Subcutaneous abdominal adipose tissue (tissue), 5 donors: ENCODE measurements around the gene GAB4.

Experiments used
- H3K27ac ChIP-seq: one replicate; pipeline ENCODE4 v1.7.0; 2013; ENCODE audit warnings: low read depth, mild to moderate bottlenecking, inconsistent platforms, low read length, moderate library complexity
- H3K27me3 ChIP-seq, 5 donors: one replicate each; pipeline ENCODE4 v1.7.0; 2013; ENCODE audit warnings: low read length in 5 of 5, inconsistent platforms in 1 of 5; ENCODE audit not compliant: control insufficient read depth in 5 of 5, insufficient read depth in 4 of 5
- H3K36me3 ChIP-seq, 5 donors: one replicate each; pipeline ENCODE4 v1.7.0; 2013; ENCODE audit warnings: low read length in 5 of 5; ENCODE audit not compliant: control insufficient read depth in 5 of 5, insufficient read depth in 5 of 5
- H3K4me1 ChIP-seq, 5 donors: one replicate each; pipeline ENCODE4 v1.7.0; 2013; ENCODE audit warnings: low read length in 5 of 5, mild to moderate bottlenecking in 3 of 5, moderate library complexity in 1 of 5; ENCODE audit not compliant: control insufficient read depth in 5 of 5, insufficient read depth in 5 of 5
- H3K4me3 ChIP-seq, 5 donors: one replicate each; pipeline ENCODE4 v1.7.0; 2013; ENCODE audit warnings: low read length in 5 of 5, low read depth in 1 of 5
- H3K9ac ChIP-seq, 5 donors: one replicate each; pipeline ENCODE4 v1.7.0; 2013; ENCODE audit warnings: low read length in 5 of 5, mild to moderate bottlenecking in 4 of 5, moderate library complexity in 3 of 5
- H3K9me3 ChIP-seq, 5 donors: one replicate each; pipeline ENCODE4 v1.7.0; 2013; ENCODE audit warnings: low read length in 5 of 5; ENCODE audit not compliant: control insufficient read depth in 5 of 5
- donor health status: healthy.
- donor health status: healthy.
- donor health status: healthy.
- donor health status: healthy.
- donor health status: healthy.

The GAB4 gene

DNA sequence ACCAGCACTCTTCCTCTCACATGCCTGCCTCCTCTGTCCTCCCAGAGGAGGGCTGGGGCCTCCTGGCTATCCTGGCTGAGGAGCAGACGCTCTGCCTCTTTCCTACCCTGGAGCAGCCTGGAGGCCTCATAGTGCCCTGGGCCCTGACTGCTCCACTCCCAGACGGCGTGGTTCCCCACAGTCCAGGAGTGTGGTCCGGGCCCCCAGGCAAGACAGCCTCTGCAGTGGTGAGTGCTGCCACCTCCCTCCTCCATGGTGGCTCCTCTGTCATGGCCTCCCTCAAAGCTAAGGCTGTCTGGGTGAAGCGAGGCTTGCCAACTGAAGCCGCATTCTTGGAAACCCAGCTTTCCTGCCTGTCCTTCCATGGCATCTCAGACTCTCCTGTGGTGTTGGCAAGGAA lies 19.8 kb downstream of the GAB4 start:
- Histone ChIP-seq H3K27me3 (peaks cover 0 to 8% (median 0%) of the 10 kb centered on the region in 5 donors), H3K27ac (no peak overlapping the region), H3K4me1 (no peaks in the 10 kb centered on the region), H3K9ac (no peak overlapping the region), H3K4me3 (no peak overlapping the region), H3K36me3 (no peaks in the 10 kb centered on the region), H3K9me3 (peaks cover 5 to 24% (median 7%) of the 10 kb centered on the region in 5 donors)

DNA sequence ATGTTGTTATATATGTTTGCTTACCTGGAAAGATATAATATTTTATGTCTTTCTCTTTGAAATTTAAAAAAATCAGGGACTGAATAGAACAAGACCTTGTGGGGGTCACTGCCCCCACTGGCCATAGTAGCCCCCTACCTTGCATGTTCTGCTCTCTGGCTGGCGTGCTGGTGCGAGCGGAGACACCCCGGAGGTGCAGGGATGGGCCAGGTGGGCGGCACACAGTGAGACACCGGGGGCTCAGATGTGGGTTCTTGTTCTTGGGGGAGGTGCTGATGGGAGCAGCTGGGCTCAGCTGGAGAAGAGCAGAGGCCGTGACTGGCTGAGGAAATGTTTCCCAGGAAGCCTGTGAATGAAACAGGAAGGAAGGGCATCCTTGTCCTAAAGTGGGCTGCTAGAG lies 20.2 kb downstream of the GAB4 start:
- no peak overlapping the region for H3K4me3 ChIP-seq
- H3K9me3 ChIP-seq: peaks cover 9 to 29% (median 11%) of the 10 kb centered on the region in 5 donors

DNA sequence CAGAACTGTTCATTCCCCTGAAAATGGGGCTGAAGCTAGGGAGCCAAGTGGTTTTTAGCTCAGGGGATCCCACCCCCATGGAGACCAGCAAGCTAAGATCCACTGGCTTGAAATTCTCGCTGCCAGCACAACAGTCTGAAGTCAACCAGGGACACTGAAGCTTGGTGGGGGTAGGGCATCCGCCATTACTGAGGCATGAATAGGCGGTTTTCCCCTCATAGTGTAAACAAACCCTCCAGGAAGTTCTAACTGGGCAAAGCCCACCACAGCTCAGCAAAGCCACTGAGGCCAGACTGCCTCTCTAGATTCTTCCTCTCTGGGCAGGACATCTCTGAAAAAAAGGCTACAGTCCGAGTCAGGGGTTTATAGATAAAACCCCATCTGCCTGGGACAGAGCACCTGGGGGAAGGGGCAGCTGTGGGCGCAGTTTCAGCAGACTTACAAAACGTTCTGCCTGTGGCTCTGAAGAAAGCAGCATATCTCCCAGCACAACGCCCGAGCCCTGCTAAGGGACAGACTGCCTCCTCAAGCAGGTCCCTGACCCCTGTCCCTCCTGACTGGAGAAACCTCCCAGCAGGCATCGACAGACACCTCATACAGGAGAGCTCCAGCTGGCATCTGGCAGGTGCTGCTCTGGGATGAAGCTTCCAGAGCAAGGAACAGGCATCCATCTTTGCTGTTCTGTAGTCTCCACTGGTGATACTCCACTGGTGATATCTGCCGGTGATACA lies 32.7 kb downstream of the GAB4 start:
- Histone ChIP-seq H3K36me3 (no peaks in the 10 kb centered on the region), H3K27ac (no peak overlapping the region), H3K9ac (no peak overlapping the region), H3K4me3 (no peak overlapping the region), H3K27me3 (peaks cover 0 to 16% (median 15%) of the 10 kb centered on the region in 5 donors), H3K4me1 (no peaks in the 10 kb centered on the region), H3K9me3 (no peaks in the 10 kb centered on the region)

More for the DNA sequence above, 20.2 kb downstream of the GAB4 start:
- H3K36me3 ChIP-seq: no peaks in the 10 kb centered on the region
- no peak overlapping the region for H3K27ac ChIP-seq
- peaks cover 0 to 8% (median 0%) of the 10 kb centered on the region in 5 donors for H3K27me3 ChIP-seq
- no peak overlapping the region for H3K9ac ChIP-seq
- H3K4me1 ChIP-seq: no peaks in the 10 kb centered on the region

DNA sequence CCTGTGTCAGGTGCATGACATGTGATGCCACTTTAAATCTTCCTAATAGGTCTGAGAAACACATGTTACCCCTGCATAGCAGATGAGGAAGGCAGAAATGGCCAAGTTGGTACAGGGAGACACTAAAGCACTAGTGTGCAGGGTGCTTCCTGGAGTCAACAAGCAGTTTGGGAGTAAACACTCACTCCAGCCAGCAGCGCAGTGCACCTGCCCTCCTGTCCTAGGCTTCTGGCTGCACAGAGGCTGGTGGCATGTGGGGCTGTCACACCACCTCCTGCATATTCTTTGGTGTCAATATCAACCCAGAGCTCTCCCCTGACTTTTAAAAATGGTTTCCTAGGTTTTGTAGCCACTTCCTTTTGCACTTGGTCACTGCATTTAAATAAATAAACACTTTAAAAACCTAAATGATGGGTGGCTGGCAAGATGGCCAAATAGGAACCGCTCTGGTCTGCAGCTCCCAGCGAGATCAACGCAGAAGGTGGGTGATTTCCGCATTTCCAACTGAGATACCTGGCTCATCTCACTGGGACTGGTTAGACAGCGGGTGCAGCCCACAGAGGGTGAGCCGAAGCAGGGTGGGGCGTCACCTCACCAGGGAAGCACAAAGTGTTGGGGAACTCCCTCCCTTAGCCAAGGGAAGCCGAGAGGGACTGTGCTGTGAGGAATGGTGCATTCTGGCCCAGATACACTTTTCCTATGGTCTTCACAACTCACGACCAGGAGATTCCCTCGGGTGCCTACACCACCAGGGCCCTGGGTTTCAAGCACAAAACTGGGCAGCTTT lies 33.5 kb downstream of the GAB4 start:
- H3K36me3 ChIP-seq: no peaks in the 10 kb centered on the region
- H3K27ac ChIP-seq: no peak overlapping the region
- no peaks in the 10 kb centered on the region for H3K4me1 ChIP-seq
- no peaks in the 10 kb centered on the region for H3K9me3 ChIP-seq
- no peak overlapping the region for H3K9ac ChIP-seq
- H3K27me3 ChIP-seq: peaks cover 0 to 18% (median 15%) of the 10 kb centered on the region in 5 donors
- H3K4me3 ChIP-seq: no peak overlapping the region

DNA sequence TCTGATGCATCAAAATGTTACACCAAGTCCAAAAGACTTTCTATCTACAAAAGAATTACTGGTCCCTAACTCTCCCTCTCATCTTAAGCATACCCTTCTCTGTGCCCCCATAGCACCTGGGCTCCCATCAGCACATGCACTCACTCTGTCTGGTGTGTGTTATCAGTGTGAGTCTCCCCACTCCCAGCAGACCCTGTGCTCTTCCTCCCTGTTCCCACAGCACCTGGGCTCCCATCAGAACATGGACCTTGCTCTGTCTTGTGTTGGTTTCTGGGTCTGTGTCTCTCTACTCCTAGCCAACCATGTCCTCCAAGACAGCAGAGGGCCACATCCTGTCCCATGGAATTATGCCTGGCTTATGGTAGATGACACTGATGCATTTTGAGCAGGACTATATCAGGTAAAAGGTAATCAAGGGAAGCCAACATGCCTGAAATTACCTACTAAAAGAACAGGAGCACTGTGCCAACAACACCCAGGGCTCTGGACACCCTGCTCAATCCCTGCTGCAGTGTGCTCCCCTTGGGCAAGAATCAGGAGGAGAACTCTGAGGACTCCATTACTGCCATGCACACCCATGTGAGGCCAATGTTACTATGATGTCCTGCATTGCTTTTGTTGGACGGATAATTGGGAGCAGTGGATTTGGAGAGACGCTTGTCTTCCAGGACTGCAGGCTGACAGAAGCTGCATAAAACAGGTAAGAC lies 34.3 kb downstream of the GAB4 start:
- Histone ChIP-seq H3K9ac (no peak overlapping the region), H3K4me3 (no peak overlapping the region), H3K9me3 (no peaks in the 10 kb centered on the region), H3K4me1 (no peaks in the 10 kb centered on the region), H3K27me3 (peaks cover 0 to 20% (median 18%) of the 10 kb centered on the region in 5 donors), H3K27ac (no peak overlapping the region), H3K36me3 (no peaks in the 10 kb centered on the region)

DNA sequence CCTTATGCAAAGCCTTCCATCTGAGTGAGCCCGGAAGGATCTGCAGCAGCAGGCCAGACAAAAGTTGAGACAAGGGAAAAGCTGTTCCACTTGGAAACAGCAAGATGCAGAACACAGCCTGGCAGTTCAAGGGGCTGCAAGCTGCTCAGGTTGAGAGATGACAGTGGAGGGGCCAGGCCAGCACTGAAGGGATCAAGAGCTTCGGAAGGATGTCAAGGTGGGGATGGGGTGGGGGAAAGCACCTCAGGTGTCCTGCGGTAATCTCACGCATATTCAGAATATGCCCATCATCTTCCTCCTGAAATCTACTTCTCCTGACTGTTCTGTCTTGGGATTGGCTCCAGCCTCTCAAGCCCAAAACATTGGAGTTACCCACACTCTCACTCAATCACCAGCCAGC lies 35.7 kb downstream of the GAB4 start:
- no peaks in the 10 kb centered on the region for H3K4me1 ChIP-seq
- H3K9me3 ChIP-seq: no peaks in the 10 kb centered on the region
- peaks cover 0 to 20% (median 19%) of the 10 kb centered on the region in 5 donors for H3K27me3 ChIP-seq
- no peak overlapping the region for H3K27ac ChIP-seq
- H3K4me3 ChIP-seq: no peak overlapping the region
- no peak overlapping the region for H3K9ac ChIP-seq
- H3K36me3 ChIP-seq: no peaks in the 10 kb centered on the region

DNA sequence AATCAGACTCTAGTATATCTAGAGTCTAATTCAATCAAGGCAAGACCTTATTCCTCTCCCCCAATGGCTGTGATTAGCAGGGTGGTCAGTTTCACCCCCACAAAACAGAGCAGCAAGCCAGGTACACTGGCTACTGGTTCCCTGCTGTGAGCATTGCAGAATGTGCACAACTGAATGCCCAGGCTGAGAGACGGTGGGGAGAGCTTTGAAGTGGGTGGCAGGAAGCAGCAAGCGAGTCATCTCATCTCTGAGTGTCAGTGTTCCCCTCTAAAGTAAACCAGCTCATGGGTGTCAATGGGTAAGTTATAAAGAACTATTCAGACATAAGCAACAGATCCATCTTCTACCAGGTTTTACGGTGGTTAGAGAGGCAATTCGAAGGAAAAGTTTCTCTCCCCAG lies 37.6 kb downstream of the GAB4 start:
- no peaks in the 10 kb centered on the region for H3K9me3 ChIP-seq
- no peak overlapping the region for H3K27ac ChIP-seq
- H3K4me1 ChIP-seq: no peaks in the 10 kb centered on the region
- no peak overlapping the region for H3K9ac ChIP-seq
- H3K4me3 ChIP-seq: no peak overlapping the region
- no peaks in the 10 kb centered on the region for H3K36me3 ChIP-seq
- peaks cover 0 to 22% (median 16%) of the 10 kb centered on the region in 5 donors for H3K27me3 ChIP-seq

DNA sequence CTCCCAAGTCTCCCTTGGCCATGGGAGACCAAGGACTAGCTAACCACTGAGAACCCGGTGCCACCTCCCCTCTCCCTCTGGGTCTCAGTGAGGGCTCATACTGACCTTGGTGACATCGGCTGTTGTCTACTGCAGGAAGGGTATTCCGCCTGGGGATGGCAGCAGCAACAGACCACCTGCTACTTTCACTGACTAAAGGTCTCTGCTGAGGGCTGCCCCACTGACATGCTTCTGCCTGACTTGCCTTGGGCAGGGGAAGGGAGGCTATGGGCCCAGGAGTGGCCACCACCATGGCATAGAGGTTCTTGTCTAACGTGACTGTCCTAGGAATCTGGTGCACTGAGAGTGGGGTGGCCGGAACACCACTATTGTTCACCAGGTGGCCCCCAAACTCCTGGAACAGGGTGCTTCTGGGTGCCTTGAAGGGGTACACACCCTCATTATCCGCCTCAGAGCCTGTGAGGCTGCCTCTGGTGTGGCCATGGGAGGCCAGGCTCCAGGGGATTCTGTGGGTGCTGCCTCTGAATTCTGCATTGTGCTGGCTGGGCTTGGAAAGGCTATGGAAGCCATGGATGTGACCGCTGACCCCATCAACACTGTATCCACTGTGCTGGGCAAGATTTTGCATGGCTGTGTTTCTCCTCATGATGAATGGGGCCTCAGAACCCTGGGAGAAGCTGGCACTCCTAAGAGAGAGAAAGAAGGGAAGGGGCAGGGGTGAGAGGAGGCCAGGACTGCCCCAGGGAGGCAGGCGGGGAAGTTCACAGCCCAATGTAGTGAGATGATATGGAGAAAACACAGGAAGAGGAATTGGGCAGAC lies 38.3 kb downstream of the GAB4 start:
- H3K9me3 ChIP-seq: no peaks in the 10 kb centered on the region
- H3K27me3 ChIP-seq: peaks cover 0 to 20% (median 16%) of the 10 kb centered on the region in 5 donors
- H3K4me3 ChIP-seq: no peak overlapping the region
- no peaks in the 10 kb centered on the region for H3K4me1 ChIP-seq
- no peaks in the 10 kb centered on the region for H3K36me3 ChIP-seq
- no peak overlapping the region for H3K9ac ChIP-seq
- no peak overlapping the region for H3K27ac ChIP-seq

DNA sequence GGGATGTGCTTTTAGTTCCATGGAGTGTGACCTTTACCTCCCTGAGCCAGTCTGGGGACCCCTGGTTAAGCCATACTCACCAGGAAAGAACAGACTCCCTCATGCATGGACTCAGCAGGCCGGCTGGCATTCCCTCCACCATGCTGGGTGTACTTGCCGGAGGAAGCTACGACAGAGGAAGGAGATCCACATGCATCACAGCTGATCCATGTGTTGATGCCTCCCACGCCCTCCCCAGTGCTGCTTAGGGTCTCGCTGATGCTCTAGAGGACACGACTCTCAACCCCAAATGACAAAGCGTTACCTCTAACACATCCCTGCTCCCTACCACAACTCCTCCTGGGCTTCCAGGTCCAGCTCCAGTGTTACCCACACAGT lies 39.8 kb downstream of the GAB4 start:
- Histone ChIP-seq H3K36me3 (no peaks in the 10 kb centered on the region), H3K27me3 (peaks cover 0 to 11% (median 9%) of the 10 kb centered on the region in 5 donors), H3K4me1 (no peaks in the 10 kb centered on the region), H3K27ac (no peak overlapping the region), H3K9ac (no peak overlapping the region), H3K9me3 (no peaks in the 10 kb centered on the region), H3K4me3 (no peak overlapping the region)
